Kidney epithelial cell (primary cell): ENCODE measurements around the gene IP6K3. TPM values are rescaled to one million over a fixed set of nuclear protein-coding genes. Genes with fewer than 3 reads are reported as not detected.

Experiments
- DNase-seq: peaks from one replicate; pipeline ENCODE4 v3.0.0-alpha.2; 2010; ENCODE audit warnings: low read depth
- H3K27me3 ChIP-seq: 2 replicates; pipeline ENCODE4 v1.6.0; 2011; ENCODE audit warnings: low read length; ENCODE audit not compliant: control insufficient read depth, insufficient read depth
- H3K36me3 ChIP-seq: 2 replicates; pipeline ENCODE4 v1.5.1; 2011; ENCODE audit warnings: low read length; ENCODE audit not compliant: control insufficient read depth, insufficient read depth
- H3K4me3 ChIP-seq: 2 replicates; pipeline ENCODE4 v1.5.1; 2011; ENCODE audit warnings: low read depth, mild to moderate bottlenecking, control low read depth, low read length
- CTCF ChIP-seq: IDR thresholded peaks from 2 replicates; pipeline ENCODE4 v1.5.1; 2011; ENCODE audit warnings: mild to moderate bottlenecking, moderate library complexity, low read length, control low read depth, inconsistent platforms; ENCODE audit not compliant: insufficient read depth, poor library complexity, severe bottlenecking
- total RNA-seq: library from RNA; depleted of rRNA; stranded (reverse); fragments of >200 nt; gene quantifications from 2 replicates; pipeline ENCODE4 v1.2.3, GENCODE V29; 2015

The IP6K3 gene
- total RNA-seq, 1 donor from 2014 or later = 0.29 TPM

DNA sequence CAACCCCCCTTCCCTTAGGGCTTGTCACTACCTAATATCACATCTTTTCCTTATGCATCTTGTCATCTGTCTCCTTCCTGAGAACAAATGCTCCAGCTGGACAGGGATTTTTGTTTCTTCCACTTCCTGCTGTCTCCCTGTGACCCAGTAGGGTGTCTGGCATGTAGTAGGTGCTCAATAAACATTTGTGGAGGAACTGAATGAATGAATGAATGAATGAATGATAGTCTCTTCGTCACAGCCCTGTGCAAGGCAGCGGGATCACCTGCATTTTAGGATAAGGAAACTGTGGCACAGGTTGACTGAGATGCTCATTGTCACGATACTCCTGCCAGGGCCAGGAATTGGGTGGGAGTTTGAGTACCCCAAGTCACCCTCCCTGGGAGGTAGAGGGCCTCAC lies 28.1 kb upstream of the IP6K3 start:
- Histone ChIP-seq H3K27me3 (no peaks in the 10 kb centered on the region), H3K4me3 (no peak overlapping the region), H3K36me3 (peaks cover 5% of the 10 kb centered on the region)
- TF ChIP-seq CTCF = no peak
- DNase-seq = no peak

DNA sequence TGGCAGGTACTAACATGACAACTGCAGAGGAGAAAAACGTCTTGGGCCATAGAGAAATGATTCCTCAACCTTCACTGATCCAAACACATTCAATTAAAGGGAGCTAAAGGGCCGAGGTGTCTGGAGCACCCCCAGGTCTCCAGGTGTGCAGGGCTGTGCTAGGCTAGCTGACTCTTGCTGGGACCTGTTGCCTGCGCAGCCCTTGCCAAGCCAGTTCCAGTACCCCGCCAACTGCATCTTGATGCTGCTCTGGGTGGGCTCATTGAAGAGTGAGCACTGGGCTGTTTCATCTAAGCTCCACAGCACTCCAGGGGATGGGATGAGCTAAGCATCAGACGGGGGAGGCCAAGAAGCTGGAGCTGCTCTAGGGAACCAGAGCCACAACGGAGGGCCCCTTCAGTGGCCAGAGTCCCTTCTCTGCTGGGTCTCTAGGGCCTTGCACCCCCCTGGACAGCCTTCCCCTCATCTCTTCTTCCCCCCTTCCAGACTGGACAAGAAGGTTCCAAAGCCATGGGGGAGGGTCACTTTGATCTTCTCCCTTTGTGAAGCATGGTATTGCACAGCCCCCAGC lies 26.3 kb upstream of the IP6K3 start:
- DNase-seq = no peak
- Histone ChIP-seq H3K36me3 (peaks cover 4% of the 10 kb centered on the region), H3K4me3 (no peak overlapping the region), H3K27me3 (no peaks in the 10 kb centered on the region)
- TF ChIP-seq CTCF = no peak

DNA sequence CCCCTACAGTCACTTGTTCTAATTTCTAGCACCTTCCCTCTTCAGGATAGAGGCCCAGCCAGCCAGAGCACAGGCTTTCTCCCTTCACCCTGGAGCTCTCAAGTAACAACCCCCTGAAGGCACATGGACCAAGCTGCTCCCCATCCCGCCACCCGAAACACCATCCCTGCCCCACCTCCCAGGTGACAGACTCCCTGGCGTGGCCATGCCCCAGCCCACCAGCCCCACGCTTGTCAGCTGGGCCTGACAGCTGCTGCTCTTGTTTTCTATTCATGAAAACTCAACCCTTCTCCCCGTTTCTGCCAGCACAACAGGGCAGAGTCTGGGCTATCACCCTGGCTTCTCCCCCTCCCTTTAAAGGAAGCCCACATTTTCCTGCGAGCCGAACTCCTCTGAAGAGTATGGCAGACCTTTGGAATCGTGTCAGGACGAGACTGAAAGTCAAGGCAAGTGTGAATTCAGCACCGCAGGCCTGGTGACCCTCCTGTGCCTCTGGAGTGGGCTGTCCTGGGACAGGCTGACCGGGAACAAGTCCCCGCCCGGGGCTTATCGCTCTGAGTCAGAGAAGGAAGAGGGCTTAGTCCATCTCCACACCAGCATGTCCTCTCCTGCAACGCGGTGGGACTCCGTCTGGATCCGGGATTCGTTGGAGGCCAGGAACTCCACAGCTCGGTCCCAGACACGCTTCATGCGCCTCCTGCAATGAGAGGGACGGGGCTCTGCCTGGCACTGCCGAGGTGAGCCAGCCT lies 25.6 kb upstream of the IP6K3 start:
- no peaks in the 10 kb centered on the region for H3K27me3 ChIP-seq
- H3K4me3 ChIP-seq = no peak overlapping the region
- DNase-seq = no peak
- H3K36me3 ChIP-seq = peaks cover 4% of the 10 kb centered on the region
- no peak for TF ChIP-seq CTCF

DNA sequence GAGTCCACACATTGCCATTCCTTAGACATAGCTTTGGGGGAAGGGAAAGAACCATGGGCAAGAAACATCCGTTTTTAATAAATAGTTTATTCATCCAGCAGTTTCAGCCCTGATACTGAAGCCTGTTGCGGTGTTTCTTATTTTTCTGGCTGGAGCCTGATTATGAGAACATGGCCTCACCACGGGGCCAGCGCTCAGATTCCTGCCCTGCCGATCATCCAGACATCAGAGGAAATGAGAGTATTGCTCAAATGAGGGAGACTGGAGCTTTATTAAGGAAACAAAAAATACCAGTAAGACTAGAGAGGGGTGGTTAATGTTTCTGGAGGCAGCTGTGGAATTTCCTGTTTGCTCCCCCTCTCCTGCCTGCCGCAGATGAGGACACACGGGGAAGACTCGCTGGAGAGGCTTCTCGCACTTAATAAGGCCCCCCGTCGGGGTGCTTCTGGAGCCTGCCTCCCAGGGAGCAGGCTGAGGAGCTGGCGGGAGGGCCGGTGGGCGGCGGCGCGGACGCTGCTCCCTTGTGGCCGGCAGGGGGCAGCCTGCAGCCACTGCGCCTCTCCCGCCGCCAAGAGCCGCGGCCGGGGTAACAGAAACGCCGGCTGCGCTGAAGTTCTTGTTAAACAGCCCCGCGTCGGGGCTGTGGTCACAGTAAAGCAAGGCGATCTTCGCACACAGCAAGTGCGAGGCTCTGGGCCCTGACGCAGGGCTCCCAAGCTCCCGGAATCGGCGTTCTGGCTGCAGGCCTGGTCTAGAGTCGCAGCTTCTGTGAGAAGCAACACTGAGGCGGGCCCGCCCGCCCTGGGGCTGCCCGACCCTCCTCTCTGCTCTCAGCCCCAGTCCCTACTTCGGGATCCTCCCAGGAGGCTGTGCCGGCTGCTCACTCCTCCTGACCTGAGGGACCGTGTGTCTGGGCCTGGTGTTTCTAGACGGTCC lies 24.7 kb upstream of the IP6K3 start:
- no peak overlapping the region for H3K4me3 ChIP-seq
- peak; percentile 67 for DNase-seq
- TF ChIP-seq CTCF = peak; percentile 64
- H3K36me3 ChIP-seq = peaks cover 3% of the 10 kb centered on the region
- H3K27me3 ChIP-seq = no peaks in the 10 kb centered on the region

- TF ChIP-seq CTCF = no peak
- no peaks in the 10 kb centered on the region for H3K27me3 ChIP-seq
- no peak overlapping the region for H3K4me3 ChIP-seq
- peaks cover 3% of the 10 kb centered on the region for H3K36me3 ChIP-seq
- no peak for DNase-seq
These were observed 24.1 kb upstream of the IP6K3 start for GRCh38 chr6:33770833-33771145.
